ENCODE results near the gene NOS1AP. TPM values are rescaled to one million over a fixed set of nuclear protein-coding genes. Genes with fewer than 3 reads are reported as not detected.

NOS1AP gene
- polyA plus RNA-seq, 1 of the 3 experiments (the other 2 are of a cell fraction), result 0.03 TPM

GRCh38 chr1:162089748-162090147, 20.3 kb downstream of the NOS1AP start (continued):
- TF ChIP-seq IRF3 (IDR thresholded peaks at IDR 0.05; ENCODE audit: low read depth, low read length) (no peak), FOXJ3 (CRISPR knock-in tag; IDR thresholded peaks at IDR 0.05) (no peak), SMC3 (IDR thresholded peaks at IDR 0.05; ENCODE audit: low read depth, low read length) (no peak), MEF2A (IDR thresholded peaks at IDR 0.05; ENCODE audit: borderline replicate concordance, low read depth) (no peak), ELF1 (IDR thresholded peaks at IDR 0.05) (no peak)

GRCh38 chr1:162090378-162090777, 20.9 kb downstream of the NOS1AP start:
- Histone ChIP-seq H2AFZ (ENCODE audit: low read depth) (no peak overlapping the region), H3K79me2 (ENCODE audit: insufficient read depth) (no peaks in the 10 kb centered on the region), H3K4me3 (ENCODE audit: low read depth in 2 of 2, low read length in 1 of 2) (no peak overlapping the region), H4K20me1 (ENCODE audit: insufficient read depth) (no peaks in the 10 kb centered on the region), H3K27me3 (ENCODE audit: insufficient read depth) (no peaks in the 10 kb centered on the region), H3K4me2 (no peak overlapping the region), H3K36me3 (replicated peaks in 1 of 2; ENCODE audit: control insufficient read depth in 1 of 2, insufficient read depth in 2 of 2, low read length in 1 of 2) (no peaks in the 10 kb centered on the region), H3K4me1 (ENCODE audit: control insufficient read depth in 1 of 2, insufficient read depth in 2 of 2, low read depth in 1 of 2, low read length in 1 of 2) (no peaks in the 10 kb centered on the region; a peak in 1 of 4 replicates), H3K9me3 (no peaks in the 10 kb centered on the region), H3K27ac (ENCODE audit: low read depth in 2 of 2, low read length in 1 of 2) (no peak overlapping the region), H3K9ac (no peak overlapping the region), H3F3A (replicated peaks; ENCODE audit: insufficient read depth) (no peaks in the 10 kb centered on the region), H3K9me2 (no peaks in the 10 kb centered on the region)
- ChIA-PET CTCF (no interaction called here), POLR2A (no interaction called here)
- DNase-seq, result no peak
- TF ChIP-seq USF2 (IDR thresholded peaks at IDR 0.05; ENCODE audit: borderline replicate concordance, low read depth, low read length) (no peak), IRF3 (IDR thresholded peaks at IDR 0.05; ENCODE audit: low read depth, low read length) (no peak), EZH2phosphoT487 (IDR thresholded peaks at IDR 0.05; ENCODE audit: borderline replicate concordance, low read depth) (no peak), CTCF (IDR thresholded peaks at IDR 0.05) (no peak), TEAD4 (IDR thresholded peaks at IDR 0.05; ENCODE audit: borderline replicate concordance, insufficient read depth) (no peak), SMC3 (IDR thresholded peaks at IDR 0.05; ENCODE audit: low read depth, low read length) (no peak), NRF1 (IDR thresholded peaks at IDR 0.05; ENCODE audit: low read depth, low read length) (no peak), NFIC (IDR thresholded peaks at IDR 0.05; ENCODE audit: borderline replicate concordance) (no peak), POLR2AphosphoS5 (IDR thresholded peaks at IDR 0.05; ENCODE audit: low read depth, low read length) (no peak), RCOR1 (IDR thresholded peaks at IDR 0.05; ENCODE audit: low read length) (no peak), FOXM1 (IDR thresholded peaks at IDR 0.05; ENCODE audit: low read depth) (no peak), ZBTB33 (IDR thresholded peaks at IDR 0.05; ENCODE audit: borderline replicate concordance, low read depth) (no peak), PBX3 (IDR thresholded peaks at IDR 0.05) (no peak), RXRA (IDR thresholded peaks at IDR 0.05; ENCODE audit: borderline replicate concordance, low read depth) (no peak)
- 56% methylated on average over 2 of the region's 2 CpGs for WGBS (ENCODE audit: low lambda C conversion rate)

Measured in SK-N-SH (cell line).